NB4 (cell line): ENCODE results near the gene DAB1.

ENCODE experiments used
- DNase-seq: peaks from one replicate; pipeline ENCODE4 v3.0.0; 2010; ENCODE audit warnings: low read depth
- H3K4me3 ChIP-seq: one replicate; pipeline ENCODE4 v1.5.1; 2011; ENCODE audit warnings: mild to moderate bottlenecking, low read depth, low read length, moderate library complexity
- CTCF ChIP-seq: IDR thresholded peaks from one replicate; pipeline ENCODE4 v1.5.1; 2012; ENCODE audit warnings: low read depth, low read length
- MAX ChIP-seq: IDR thresholded peaks from 2 replicates; pipeline ENCODE4 v1.6.1; 2011; ENCODE audit warnings: low read depth, low read length
- MYC ChIP-seq: IDR thresholded peaks from 2 replicates; pipeline ENCODE4 v1.6.1; 2011; ENCODE audit warnings: low read depth, low read length
- POLR2A ChIP-seq: IDR thresholded peaks from 2 replicates; pipeline ENCODE4 v1.6.1; 2011; ENCODE audit warnings: mild to moderate bottlenecking; ENCODE audit not compliant: insufficient read length; ENCODE audit errors: extremely low read depth

DAB1 gene

GRCh38 chr1:57209495-57209894 is 214.4 kb downstream of the DAB1 start:
- TF ChIP-seq MYC = no peak
- no peak for TF ChIP-seq MAX
- no peak for TF ChIP-seq POLR2A
- no peak for TF ChIP-seq CTCF
- H3K4me3 ChIP-seq = no peak overlapping the region
- no peak for DNase-seq

GRCh38 chr1:57208741-57209302 is 215.0 kb downstream of the DAB1 start:
- H3K4me3 ChIP-seq = no peak overlapping the region
- DNase-seq = no peak
- TF ChIP-seq MAX (no peak), MYC (no peak), CTCF (no peak), POLR2A (no peak)

GRCh38 chr1:57206038-57206437 is 217.8 kb downstream of the DAB1 start:
- TF ChIP-seq MYC (no peak), CTCF (no peak), POLR2A (no peak), MAX (no peak)
- H3K4me3 ChIP-seq = no peak overlapping the region
- DNase-seq = no peak

GRCh38 chr1:57204942-57205787 is 218.7 kb downstream of the DAB1 start:
- H3K4me3 ChIP-seq = no peak overlapping the region
- DNase-seq = no peak
- TF ChIP-seq MAX (no peak), POLR2A (no peak), CTCF (no peak), MYC (no peak)

- DNase-seq = no peak
- no peak overlapping the region for H3K4me3 ChIP-seq
- TF ChIP-seq MAX = no peak
- no peak for TF ChIP-seq POLR2A
- no peak for TF ChIP-seq CTCF
- no peak for TF ChIP-seq MYC
Measured at GRCh38 chr1:57204091-57204490, 219.8 kb downstream of the DAB1 start.
